BE2C (cell line): ENCODE data around the gene CXXC5.
A peak's percentile ranks its signal among the peaks of the same experiment; 100 is the strongest.

Experiments
- DNase-seq: peaks from one replicate; pipeline ENCODE4 v3.0.0-alpha.2; 2020
- H3K27me3 ChIP-seq: fragments of 250-450 bp; sonication (Bioruptor Pico); 2 replicates; pipeline ENCODE4 v1.5.1; 2020; ENCODE audit warnings: mild to moderate bottlenecking
- H3K36me3 ChIP-seq: fragments of 250-450 bp; sonication (Bioruptor Pico); 2 replicates; pipeline ENCODE4 v1.5.1; 2020; ENCODE audit warnings: mild to moderate bottlenecking
- H3K4me1 ChIP-seq: fragments of 250-450 bp; sonication (Bioruptor Pico); 2 replicates; pipeline ENCODE4 v1.5.1; 2020
- H3K4me3 ChIP-seq: 2 replicates; pipeline ENCODE4 v1.5.1; 2011; ENCODE audit warnings: low read depth, low read length
- H3K9me3 ChIP-seq: fragments of 250-450 bp; sonication (Bioruptor Pico); 2 replicates; pipeline ENCODE4 v1.5.1; 2020
- CTCF ChIP-seq: IDR thresholded peaks from 2 replicates; pipeline ENCODE4 v1.5.1; 2012; ENCODE audit warnings: mild to moderate bottlenecking, low read depth, low read length

The CXXC5 gene

GRCh38 chr5:139634028-139634325, 14.2 kb upstream of the CXXC5 start:
- Histone ChIP-seq H3K9me3 (no peaks in the 10 kb centered on the region), H3K4me1 (peaks cover 22% of the 10 kb centered on the region), H3K36me3 (peaks cover 4% of the 10 kb centered on the region; the same call in 1 of the 2 replicates), H3K4me3 (no peak overlapping the region), H3K27me3 (no peaks in the 10 kb centered on the region)
- no peak for TF ChIP-seq CTCF
- DNase-seq: no peak

- no peak overlapping the region for H3K4me3 ChIP-seq
- TF ChIP-seq CTCF: no peak
- H3K9me3 ChIP-seq: no peaks in the 10 kb centered on the region
- peaks cover 27% of the 10 kb centered on the region for H3K4me1 ChIP-seq
- no peaks in the 10 kb centered on the region for H3K27me3 ChIP-seq
- DNase-seq: no peak
- no peaks in the 10 kb centered on the region; the same call in 1 of the 2 replicates for H3K36me3 ChIP-seq
Observed at GRCh38 chr5:139634541-139634940, 13.6 kb upstream of the CXXC5 start.

- peaks cover 30% of the 10 kb centered on the region for H3K4me1 ChIP-seq
- H3K9me3 ChIP-seq: no peaks in the 10 kb centered on the region
Observed at GRCh38 chr5:139635191-139635590, 13.0 kb upstream of the CXXC5 start.

GRCh38 chr5:139635606-139636206, 12.4 kb upstream of the CXXC5 start:
- Histone ChIP-seq H3K27me3 (no peaks in the 10 kb centered on the region), H3K36me3 (no peaks in the 10 kb centered on the region), H3K4me1 (peaks cover 30% of the 10 kb centered on the region), H3K4me3 (no peak overlapping the region), H3K9me3 (no peaks in the 10 kb centered on the region)
- DNase-seq: peak; percentile 85
- peak; percentile 78 for TF ChIP-seq CTCF

More at GRCh38 chr5:139635191-139635590, 13.0 kb upstream of the CXXC5 start:
- Histone ChIP-seq H3K27me3 (no peaks in the 10 kb centered on the region), H3K36me3 (no peaks in the 10 kb centered on the region), H3K4me3 (no peak overlapping the region)
- no peak for TF ChIP-seq CTCF
- no peak for DNase-seq

- Histone ChIP-seq H3K4me1 (peaks cover 30% of the 10 kb centered on the region), H3K27me3 (no peaks in the 10 kb centered on the region), H3K36me3 (no peaks in the 10 kb centered on the region), H3K4me3 (no peak overlapping the region), H3K9me3 (no peaks in the 10 kb centered on the region)
- no peak for DNase-seq
- TF ChIP-seq CTCF: no peak
Observed at GRCh38 chr5:139636207-139636792, 11.8 kb upstream of the CXXC5 start.

GRCh38 chr5:139636975-139637408, 11.2 kb upstream of the CXXC5 start:
- Histone ChIP-seq H3K36me3 (no peaks in the 10 kb centered on the region), H3K4me1 (peaks cover 30% of the 10 kb centered on the region), H3K9me3 (no peaks in the 10 kb centered on the region), H3K4me3 (peak overlapping the region; percentile 45), H3K27me3 (no peaks in the 10 kb centered on the region)
- DNase-seq: no peak
- no peak for TF ChIP-seq CTCF
